GM12873 (cell line): ENCODE measurements around the gene FLT3.

Experiments used
- CTCF ChIP-seq: IDR thresholded peaks from 2 replicates; pipeline ENCODE4 v1.5.1; 2012; ENCODE audit warnings: low read depth, mild to moderate bottlenecking, moderate library complexity, low read length, control low read depth; ENCODE audit not compliant: insufficient read depth; ENCODE audit errors: missing control alignments

Gene FLT3

GRCh38 chr13:28037399-28037798, 63.0 kb downstream of the FLT3 start:
- TF ChIP-seq CTCF: no peak

GRCh38 chr13:28035146-28035782, 65.1 kb downstream of the FLT3 start:
- TF ChIP-seq CTCF: no peak

GRCh38 chr13:28033894-28034655, 66.3 kb downstream of the FLT3 start:
- no peak for TF ChIP-seq CTCF

GRCh38 chr13:28031896-28032288, 68.5 kb downstream of the FLT3 start:
- TF ChIP-seq CTCF: no peak

- no peak for TF ChIP-seq CTCF
Measured at GRCh38 chr13:28031220-28031895, 69.0 kb downstream of the FLT3 start.

GRCh38 chr13:28027607-28028364, 72.6 kb downstream of the FLT3 start:
- TF ChIP-seq CTCF: no peak
